PFSK-1 (cell line): ENCODE data around the gene CCDC8.

Source experiments
- FOXP2 ChIP-seq: optimal IDR thresholded peaks from 2 replicates; pipeline ENCODE3; 2011; ENCODE audit warnings: borderline replicate concordance, control low read depth, inconsistent platforms; ENCODE audit not compliant: insufficient read depth; ENCODE audit errors: extremely low read length, extremely low read depth
- POLR2AphosphoS5 ChIP-seq: IDR thresholded peaks from 2 replicates; pipeline ENCODE4 v1.6.1; 2012; ENCODE audit warnings: low read depth, mild to moderate bottlenecking, control low read depth, low read length, moderate library complexity
- REST ChIP-seq, 2 experiments: IDR thresholded peaks; 2 replicates each; pipeline versions ENCODE4 v1.6.1 to v1.8.0; 2011 to 2012; ENCODE audit warnings: low read depth in 2 of 2, low read length in 2 of 2, control low read depth in 1 of 2, inconsistent platforms in 1 of 2, mild to moderate bottlenecking in 1 of 2, moderate library complexity in 1 of 2; ENCODE audit not compliant: insufficient read depth in 1 of 2
- SIN3A ChIP-seq: IDR thresholded peaks from 2 replicates; pipeline ENCODE4 v1.6.1; 2012; ENCODE audit warnings: mild to moderate bottlenecking, low read length, moderate library complexity, borderline replicate concordance; ENCODE audit not compliant: insufficient read depth
- TAF1 ChIP-seq: IDR thresholded peaks from 2 replicates; pipeline ENCODE4 v1.6.1; 2012; ENCODE audit warnings: low read length, control low read depth, borderline replicate concordance; ENCODE audit not compliant: insufficient read depth

Gene CCDC8

GRCh38 chr19:46378268-46378667 lies 35.1 kb downstream of the CCDC8 start:
- TF ChIP-seq REST (IDR thresholded peaks at IDR 0.05; ENCODE audit: insufficient read depth in 1 of 2, low read depth in 2 of 2, low read length in 2 of 2), result no peak
- no peak for TF ChIP-seq POLR2AphosphoS5
- no peak for TF ChIP-seq FOXP2
- no peak for TF ChIP-seq SIN3A
- no peak for TF ChIP-seq TAF1

GRCh38 chr19:46376241-46377153 lies 36.9 kb downstream of the CCDC8 start:
- TF ChIP-seq REST (IDR thresholded peaks at IDR 0.05; ENCODE audit: insufficient read depth in 1 of 2, low read depth in 2 of 2, low read length in 2 of 2) (no peak), POLR2AphosphoS5 (no peak), FOXP2 (no peak), TAF1 (no peak), SIN3A (no peak)

- TF ChIP-seq POLR2AphosphoS5, result no peak; the same call in 1 of the 2 replicates
- no peak for TF ChIP-seq FOXP2
- no peak for TF ChIP-seq TAF1
- no peak for TF ChIP-seq REST (IDR thresholded peaks at IDR 0.05; ENCODE audit: insufficient read depth in 1 of 2, low read depth in 2 of 2, low read length in 2 of 2)
- TF ChIP-seq SIN3A, result no peak
Observed at GRCh38 chr19:46374536-46375475, 38.6 kb downstream of the CCDC8 start.

GRCh38 chr19:46373491-46374359 lies 39.6 kb downstream of the CCDC8 start:
- TF ChIP-seq TAF1, result peak; percentile 65; the same call in 1 of the 2 replicates
- TF ChIP-seq FOXP2, result no peak
- TF ChIP-seq REST (IDR thresholded peaks at IDR 0.05; ENCODE audit: insufficient read depth in 1 of 2, low read depth in 2 of 2, low read length in 2 of 2), result 0 out of 4 replicates have a peak, but pooled peaks of 1 of the 2 experiments have one; percentile 22
- peak; percentile 71 for TF ChIP-seq POLR2AphosphoS5
- peak; percentile 95; the same call in 1 of the 2 replicates for TF ChIP-seq SIN3A
